Liver (tissue), 9 donors: ENCODE results near the gene HRCT1. TPM values are rescaled to one million over a fixed set of nuclear protein-coding genes. Genes with fewer than 3 reads are reported as not detected.

ENCODE experiments used
- DNase-seq: peaks from one replicate; pipeline ENCODE4 v3.0.0-alpha.2; 2017; ENCODE audit warnings: low spot score
- H3K27ac ChIP-seq, 2 donors: one replicate each; pipeline ENCODE4 v1.7.0; 2013; ENCODE audit warnings: inconsistent platforms in 2 of 2, low read length in 2 of 2, control low read depth in 1 of 2, low read depth in 1 of 2, mild to moderate bottlenecking in 1 of 2
- H3K27me3 ChIP-seq, 4 donors: one replicate each; pipeline versions ENCODE4 v1.6.1 to v1.7.0; 2013; ENCODE audit warnings: low read length in 3 of 4, inconsistent platforms in 1 of 4, mild to moderate bottlenecking in 1 of 4, moderate library complexity in 1 of 4; ENCODE audit not compliant: control insufficient read depth in 4 of 4, insufficient read depth in 4 of 4
- H3K36me3 ChIP-seq, 4 donors: one replicate each; pipeline versions ENCODE4 v1.6.1 to v1.7.0; 2013; ENCODE audit warnings: low read length in 3 of 4, mild to moderate bottlenecking in 3 of 4, low read depth in 1 of 4, moderate library complexity in 1 of 4; ENCODE audit not compliant: control insufficient read depth in 4 of 4, insufficient read depth in 3 of 4
- H3K4me1 ChIP-seq, 4 donors: one replicate each; pipeline versions ENCODE4 v1.6.1 to v1.7.0; 2013; ENCODE audit warnings: low read length in 3 of 4, mild to moderate bottlenecking in 3 of 4, moderate library complexity in 1 of 4; ENCODE audit not compliant: control insufficient read depth in 4 of 4, insufficient read depth in 4 of 4
- H3K4me3 ChIP-seq, 3 donors: one replicate each; pipeline versions ENCODE4 v1.6.1 to v1.7.0; 2013; ENCODE audit warnings: low read length in 3 of 3, control low read depth in 1 of 3, low read depth in 1 of 3, mild to moderate bottlenecking in 1 of 3
- H3K9ac ChIP-seq, 2 donors: one replicate each; pipeline ENCODE4 v1.7.0; 2013; ENCODE audit warnings: low read length in 2 of 2, mild to moderate bottlenecking in 2 of 2, moderate library complexity in 2 of 2, control low read depth in 1 of 2, low read depth in 1 of 2
- H3K9me3 ChIP-seq, 4 donors: one replicate each; pipeline versions ENCODE4 v1.6.1 to v1.7.0; 2013; ENCODE audit warnings: low read length in 3 of 4; ENCODE audit not compliant: control insufficient read depth in 4 of 4
- ATF3 ChIP-seq: IDR thresholded peaks from 2 replicates; pipeline ENCODE4 v1.6.1; 2016; ENCODE audit warnings: antibody characterized with exemption
- CTCF ChIP-seq: fragments of 150-350 bp; IDR thresholded peaks from 2 replicates; pipeline ENCODE4 v1.5.1; 2017; ENCODE audit warnings: improper control_type of control experiment, low read depth, low read length; ENCODE audit not compliant: missing input control
- EGR1 ChIP-seq, 2 donors: IDR thresholded peaks; 2 replicates each; pipeline ENCODE4 v1.6.1; 2016 to 2018; ENCODE audit warnings: antibody characterized with exemption in 2 of 2, low read depth in 2 of 2
- FOXA1 ChIP-seq: IDR thresholded peaks from 2 replicates; pipeline ENCODE4 v1.6.1; 2016; ENCODE audit warnings: antibody characterized with exemption
- GABPA ChIP-seq, 2 donors: IDR thresholded peaks in 1 of 2; conservative IDR thresholded peaks in 1 of 2; 2 replicates each; pipeline ENCODE4 v1.6.1; 2016; ENCODE audit warnings: antibody characterized with exemption in 2 of 2, mild to moderate bottlenecking in 1 of 2, moderate library complexity in 1 of 2
- HNF4A ChIP-seq, 2 donors: conservative IDR thresholded peaks; 2 replicates each; pipeline ENCODE4 v1.6.1; 2016; ENCODE audit warnings: antibody characterized with exemption in 2 of 2, mild to moderate bottlenecking in 2 of 2
- HNF4G ChIP-seq: IDR thresholded peaks from 2 replicates; pipeline ENCODE4 v1.6.1; 2016; ENCODE audit warnings: antibody characterized with exemption
- JUND ChIP-seq, 2 donors: IDR thresholded peaks; 2 replicates each; pipeline ENCODE4 v1.6.1; 2016; ENCODE audit warnings: antibody characterized with exemption in 2 of 2
- MAX ChIP-seq: IDR thresholded peaks from 2 replicates; pipeline ENCODE4 v1.6.1; 2016; ENCODE audit warnings: antibody characterized with exemption
- NR2F2 ChIP-seq: IDR thresholded peaks from 2 replicates; pipeline ENCODE4 v1.6.1; 2016; ENCODE audit warnings: antibody characterized with exemption
- RAD21 ChIP-seq, 2 donors: IDR thresholded peaks; 2 replicates each; pipeline ENCODE4 v1.6.1; 2016; ENCODE audit warnings: antibody characterized with exemption in 2 of 2, mild to moderate bottlenecking in 2 of 2
- REST ChIP-seq: IDR thresholded peaks from 2 replicates; pipeline ENCODE4 v1.6.1; 2016; ENCODE audit warnings: antibody characterized with exemption, mild to moderate bottlenecking
- RXRA ChIP-seq, 2 donors: IDR thresholded peaks; 2 replicates each; pipeline ENCODE4 v1.6.1; 2017 to 2018; ENCODE audit warnings: antibody characterized with exemption in 2 of 2, mild to moderate bottlenecking in 1 of 2
- SP1 ChIP-seq: IDR thresholded peaks from 2 replicates; pipeline ENCODE4 v1.6.1; 2018; ENCODE audit warnings: antibody characterized with exemption, mild to moderate bottlenecking
- TAF1 ChIP-seq: conservative IDR thresholded peaks from 2 replicates; pipeline ENCODE4 v1.6.1; 2016; ENCODE audit warnings: antibody characterized with exemption, mild to moderate bottlenecking
- YY1 ChIP-seq: IDR thresholded peaks from 2 replicates; pipeline ENCODE4 v1.6.1; 2016; ENCODE audit warnings: antibody characterized with exemption, mild to moderate bottlenecking
- ZBTB33 ChIP-seq: IDR thresholded peaks from 2 replicates; pipeline ENCODE4 v1.6.1; 2016; ENCODE audit warnings: antibody characterized with exemption
- WGBS: extraction: QIAGEN DNeasy Blood & Tissue Kit; methylation state at CpG from one replicate; pipeline ENCODE4 v1.1.7; 2013; 5-methylcytosine and 5-hydroxymethylcytosine counted together
- polyA plus RNA-seq, 2 donors: library from polyadenylated mRNA; stranded (reverse) in 1 of 2; unstranded in 1 of 2; fragments of 200-250 nt in 1 of 2; fragments of >200 nt in 1 of 2; fragmentation: Nextera tagmentation in 1 of 2; extraction: Ambion mirVana in 1 of 2; gene quantifications; one replicate each; pipeline versions ENCODE4 v1.2.1 to v1.2.3, GENCODE V29; 2013 to 2015
- total RNA-seq, 2 donors: library from RNA; depleted of rRNA; stranded (reverse); fragments of >200 nt; gene quantifications; one replicate each; pipeline ENCODE4 v1.2.3, GENCODE V29; 2014
- donor health status: healthy.
- donor health status: healthy.
- donor health status: healthy.
- donor health status: healthy.
- donor health status: healthy.

HRCT1 gene
- total and polyA plus RNA-seq, 4 donors, result 0.08 to 2.9 (median 0.27) TPM

- 72% methylated on average over 9 of the region's 9 CpGs for WGBS
- no peak for TF ChIP-seq GABPA (IDR thresholded peaks at IDR 0.05 in 1 of 2, conservative IDR thresholded peaks at IDR 0.05 in 1 of 2)
- no peak for TF ChIP-seq ZBTB33
- peak; percentile 59 for TF ChIP-seq NR2F2
- TF ChIP-seq JUND (IDR thresholded peaks at IDR 0.05), result no peak
- no peak for TF ChIP-seq MAX
- TF ChIP-seq EGR1 (IDR thresholded peaks at IDR 0.05; ENCODE audit: low read depth in 2 of 2), result no peak
- peak in 1 of 2 donors; percentile 15 for TF ChIP-seq RAD21 (IDR thresholded peaks at IDR 0.05)
- peak in 1 of 2 donors; percentile 11 for TF ChIP-seq RXRA (IDR thresholded peaks at IDR 0.05)
- TF ChIP-seq TAF1, result no peak
- no peak for TF ChIP-seq FOXA1
- TF ChIP-seq HNF4A (conservative IDR thresholded peaks at IDR 0.05), result peak; percentile 29 to 60
- TF ChIP-seq HNF4G, result no peak
- no peak for TF ChIP-seq ATF3
- peak; percentile 36 for TF ChIP-seq SP1
- TF ChIP-seq REST, result no peak
- no peak for TF ChIP-seq CTCF
- TF ChIP-seq YY1, result no peak
- no peak overlapping the region for H3K4me3 ChIP-seq
- no peak for DNase-seq
- no peaks in the 10 kb centered on the region for H3K27me3 ChIP-seq
- H3K4me1 ChIP-seq, result peaks cover 1 to 13% (median 9%) of the 10 kb centered on the region in 4 donors
- H3K9me3 ChIP-seq, result no peaks in the 10 kb centered on the region
- peak overlapping the region in 1 of 2 donors; percentile 41 for H3K9ac ChIP-seq
- H3K27ac ChIP-seq, result no peak overlapping the region
- no peaks in the 10 kb centered on the region for H3K36me3 ChIP-seq
Observed at GRCh38 chr9:35928591-35929452, 22.8 kb downstream of the HRCT1 start.
